Uterus (tissue), 4 donors: ENCODE data around the gene PPP1R16B. TPM values are rescaled to one million over a fixed set of nuclear protein-coding genes. Genes with fewer than 3 reads are reported as not detected.
"Not testable (repeated sequence)": the region's sequence is repeated elsewhere in the genome, so short reads cannot be mapped to it uniquely, and the experiment has no call there.

ENCODE experiments used
- DNase-seq, 2 donors: peaks; one replicate each; pipeline ENCODE4 v3.0.0-alpha.2; 2019 to 2020
- H3K27ac ChIP-seq, 2 donors: fragments of 200-600 bp; sonication (generic); 1 replicate in 1 of 2; 2 replicates in 1 of 2; pipeline ENCODE4 v1.5.1; 2016 to 2018
- H3K27me3 ChIP-seq, 2 donors: fragments of 200-600 bp; sonication (generic); one replicate each; pipeline ENCODE4 v1.5.1; 2018 to 2019; ENCODE audit warnings: control low read depth in 1 of 2
- H3K36me3 ChIP-seq, 2 donors: fragments of 200-600 bp; sonication (generic); one replicate each; pipeline ENCODE4 v1.5.1; 2019; ENCODE audit warnings: control low read depth in 1 of 2
- H3K4me1 ChIP-seq, 2 donors: fragments of 200-600 bp; sonication (generic); one replicate each; pipeline ENCODE4 v1.5.1; 2018 to 2019; ENCODE audit warnings: control low read depth in 1 of 2
- H3K4me3 ChIP-seq, 2 donors: fragments of 200-600 bp; sonication (generic); 1 replicate in 1 of 2; 2 replicates in 1 of 2; pipeline ENCODE4 v1.5.1; 2018 to 2019; ENCODE audit warnings: mild to moderate bottlenecking in 1 of 2
- H3K9me3 ChIP-seq, 2 donors: fragments of 200-600 bp; sonication (generic); one replicate each; pipeline ENCODE4 v1.5.1; 2019; ENCODE audit warnings: control low read depth in 1 of 2
- CTCF ChIP-seq, 4 experiments: fragments of 200-600 bp in 2 of 4; fragments of 450-650 bp in 2 of 4; sonication (generic) in 2 of 4; IDR thresholded peaks; one replicate each; pipeline ENCODE4 v1.5.1; 2016 to 2019; ENCODE audit warnings: antibody characterized with exemption in 4 of 4, mild to moderate bottlenecking in 2 of 4, moderate library complexity in 1 of 4
- POLR2A ChIP-seq, 2 donors: fragments of 450-650 bp; IDR thresholded peaks; one replicate each; pipeline ENCODE4 v1.6.1; 2016; ENCODE audit warnings: antibody characterized with exemption in 2 of 2, mild to moderate bottlenecking in 1 of 2, moderate library complexity in 1 of 2
- intact Hi-C: fragments of 100-400 bp; cut with DNase I; formaldehyde crosslinking; loops from one replicate; pipeline ENCODE4 v1.15.1; 2023; ENCODE audit warnings: low total_unique reads
- total RNA-seq, 4 donors: library from RNA; depleted of rRNA in 3 of 4; stranded (reverse); fragments of >200 nt in 3 of 4; gene quantifications; one replicate each; pipeline versions ENCODE4 v1.1.0 to v1.2.4, GENCODE V29; 2014 to 2023
- donor health status: DM: yes; HTN: yes; CAD: no.

Gene PPP1R16B
- total RNA-seq, 4 donors from 2014 or later: 7.6 to 15.8 (median 12.5) TPM

DNA sequence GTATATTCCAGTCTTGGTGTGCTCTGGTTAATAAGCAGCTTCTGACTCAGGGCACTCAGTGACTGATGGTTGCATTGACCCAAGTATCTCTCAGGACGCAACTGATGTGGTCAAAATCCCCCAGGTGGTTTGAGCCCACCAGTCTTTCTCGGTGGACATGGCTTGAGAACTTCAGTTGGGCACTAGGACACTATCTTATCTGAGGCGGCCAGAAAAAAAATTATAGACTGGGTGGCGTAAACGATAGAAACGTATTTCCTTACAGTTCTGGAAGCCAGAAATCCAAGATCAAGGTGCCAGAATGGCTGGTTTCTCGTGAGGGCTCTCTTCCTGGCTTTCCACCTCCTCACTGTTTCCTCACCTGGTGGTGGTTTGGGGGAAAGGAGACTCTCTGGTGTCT lies 52.2 kb downstream of the PPP1R16B start:
- no peaks in the 10 kb centered on the region for H3K9me3 ChIP-seq

GRCh38 chr20:38859070-38859690 lies 53.7 kb downstream of the PPP1R16B start:
- intact Hi-C loops: no loop called here
- TF ChIP-seq CTCF (IDR thresholded peaks at IDR 0.05) (no peak), POLR2A (IDR thresholded peaks at IDR 0.05) (no peak)
- no peak for DNase-seq
- Histone ChIP-seq H3K9me3 (no peaks in the 10 kb centered on the region), H3K4me3 (no peak overlapping the region), H3K27ac (no peak overlapping the region), H3K4me1 (no peaks in the 10 kb centered on the region), H3K27me3 (no peaks in the 10 kb centered on the region), H3K36me3 (no peaks in the 10 kb centered on the region)

More for the DNA sequence above, 52.2 kb downstream of the PPP1R16B start:
- H3K27me3 ChIP-seq: no peaks in the 10 kb centered on the region
- H3K36me3 ChIP-seq: no peaks in the 10 kb centered on the region
- no peak overlapping the region for H3K4me3 ChIP-seq
- TF ChIP-seq POLR2A (IDR thresholded peaks at IDR 0.05) (no peak), CTCF (IDR thresholded peaks at IDR 0.05) (no peak)
- intact Hi-C loops: no loop called here
- H3K4me1 ChIP-seq: no peaks in the 10 kb centered on the region
- H3K27ac ChIP-seq: no peak overlapping the region
- DNase-seq: no peak

DNA sequence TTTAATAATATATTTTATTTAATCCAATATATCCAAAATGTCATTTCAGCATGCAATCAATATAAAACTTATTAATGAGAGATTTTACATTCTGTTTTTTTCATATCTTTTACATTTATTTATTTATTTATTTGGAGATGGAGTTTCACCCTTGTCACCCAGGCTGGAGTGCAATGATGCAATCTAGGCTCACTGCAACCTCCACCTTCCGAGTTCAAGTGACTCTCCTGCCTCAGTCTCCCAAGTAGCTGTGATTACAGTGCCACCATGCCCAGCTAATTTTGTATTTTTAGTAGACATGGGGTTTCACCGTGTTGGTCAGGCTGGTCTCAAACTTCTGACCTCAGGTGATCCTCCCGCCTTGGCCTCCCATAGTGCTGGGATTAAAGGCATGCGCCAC lies 54.4 kb downstream of the PPP1R16B start:
- H3K36me3 ChIP-seq, intact Hi-C loops, DNase-seq, H3K4me3 ChIP-seq, H3K9me3 ChIP-seq, H3K4me1 ChIP-seq, H3K27ac ChIP-seq, H3K27me3 ChIP-seq: not testable (repeated sequence)

DNA sequence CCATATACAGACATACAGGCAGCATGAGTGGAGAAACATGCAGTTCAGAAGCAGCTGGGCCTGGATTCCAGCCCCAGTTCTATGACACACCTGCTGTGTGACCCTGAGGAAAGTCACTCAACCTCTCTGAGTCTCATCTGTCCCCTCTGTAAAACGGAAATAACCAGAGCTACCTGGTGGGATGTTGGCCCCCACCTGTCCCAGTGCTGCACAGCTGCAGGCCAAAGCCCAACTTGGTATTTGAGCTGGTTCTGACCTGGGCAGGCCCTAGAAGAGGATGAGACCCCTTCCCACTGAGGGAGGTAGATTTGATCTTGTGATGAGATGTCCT lies 55.5 kb downstream of the PPP1R16B start:
- Histone ChIP-seq H3K27me3 (no peaks in the 10 kb centered on the region), H3K4me1 (no peaks in the 10 kb centered on the region), H3K4me3 (no peak overlapping the region), H3K9me3 (no peaks in the 10 kb centered on the region), H3K27ac (no peak overlapping the region), H3K36me3 (no peaks in the 10 kb centered on the region)
- no peak for DNase-seq
- intact Hi-C loops: no loop called here
- no peak for TF ChIP-seq POLR2A (IDR thresholded peaks at IDR 0.05)
- TF ChIP-seq CTCF (IDR thresholded peaks at IDR 0.05): no peak

DNA sequence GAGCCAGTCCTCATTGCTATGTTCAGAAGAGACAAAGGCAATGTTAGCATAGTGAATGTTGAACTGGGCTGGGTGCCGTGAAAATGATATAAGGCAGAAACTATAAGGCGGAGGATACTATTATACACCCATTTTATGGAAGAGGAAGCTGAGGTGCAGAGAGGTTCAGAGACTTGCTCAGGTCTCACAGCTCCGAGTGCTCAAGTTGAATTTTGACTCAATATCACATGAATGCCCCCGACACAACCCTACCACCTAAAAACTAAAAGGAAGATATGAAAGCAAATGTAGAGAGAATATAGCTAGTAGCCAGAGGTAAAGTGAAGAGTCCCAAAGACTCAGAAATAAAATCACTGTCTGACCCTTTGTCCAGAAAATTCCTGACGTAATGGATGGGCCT lies 56.7 kb downstream of the PPP1R16B start:
- Histone ChIP-seq H3K4me3 (no peak overlapping the region), H3K36me3 (no peaks in the 10 kb centered on the region), H3K27me3 (no peaks in the 10 kb centered on the region), H3K27ac (no peak overlapping the region), H3K4me1 (no peaks in the 10 kb centered on the region), H3K9me3 (no peaks in the 10 kb centered on the region)
- no peak for TF ChIP-seq CTCF (IDR thresholded peaks at IDR 0.05)
- intact Hi-C loops: no loop called here
- DNase-seq: no peak
